Liver (tissue), 9 donors: Measurements from ENCODE around the gene PTPN23. TPM values are rescaled to one million over a fixed set of nuclear protein-coding genes. Genes with fewer than 3 reads are reported as not detected.

ENCODE experiments used
- DNase-seq: peaks from one replicate; pipeline ENCODE4 v3.0.0-alpha.2; 2017; ENCODE audit warnings: low spot score
- H3K27ac ChIP-seq, 2 donors: one replicate each; pipeline ENCODE4 v1.7.0; 2013; ENCODE audit warnings: inconsistent platforms in 2 of 2, low read length in 2 of 2, control low read depth in 1 of 2, low read depth in 1 of 2, mild to moderate bottlenecking in 1 of 2
- H3K27me3 ChIP-seq, 4 donors: one replicate each; pipeline versions ENCODE4 v1.6.1 to v1.7.0; 2013; ENCODE audit warnings: low read length in 3 of 4, inconsistent platforms in 1 of 4, mild to moderate bottlenecking in 1 of 4, moderate library complexity in 1 of 4; ENCODE audit not compliant: control insufficient read depth in 4 of 4, insufficient read depth in 4 of 4
- H3K36me3 ChIP-seq, 4 donors: one replicate each; pipeline versions ENCODE4 v1.6.1 to v1.7.0; 2013; ENCODE audit warnings: low read length in 3 of 4, mild to moderate bottlenecking in 3 of 4, low read depth in 1 of 4, moderate library complexity in 1 of 4; ENCODE audit not compliant: control insufficient read depth in 4 of 4, insufficient read depth in 3 of 4
- H3K4me1 ChIP-seq, 4 donors: one replicate each; pipeline versions ENCODE4 v1.6.1 to v1.7.0; 2013; ENCODE audit warnings: low read length in 3 of 4, mild to moderate bottlenecking in 3 of 4, moderate library complexity in 1 of 4; ENCODE audit not compliant: control insufficient read depth in 4 of 4, insufficient read depth in 4 of 4
- H3K4me3 ChIP-seq, 3 donors: one replicate each; pipeline versions ENCODE4 v1.6.1 to v1.7.0; 2013; ENCODE audit warnings: low read length in 3 of 3, control low read depth in 1 of 3, low read depth in 1 of 3, mild to moderate bottlenecking in 1 of 3
- H3K9ac ChIP-seq, 2 donors: one replicate each; pipeline ENCODE4 v1.7.0; 2013; ENCODE audit warnings: low read length in 2 of 2, mild to moderate bottlenecking in 2 of 2, moderate library complexity in 2 of 2, control low read depth in 1 of 2, low read depth in 1 of 2
- H3K9me3 ChIP-seq, 4 donors: one replicate each; pipeline versions ENCODE4 v1.6.1 to v1.7.0; 2013; ENCODE audit warnings: low read length in 3 of 4; ENCODE audit not compliant: control insufficient read depth in 4 of 4
- ATF3 ChIP-seq: IDR thresholded peaks from 2 replicates; pipeline ENCODE4 v1.6.1; 2016; ENCODE audit warnings: antibody characterized with exemption
- CTCF ChIP-seq: fragments of 150-350 bp; IDR thresholded peaks from 2 replicates; pipeline ENCODE4 v1.5.1; 2017; ENCODE audit warnings: improper control_type of control experiment, low read depth, low read length; ENCODE audit not compliant: missing input control
- EGR1 ChIP-seq, 2 donors: IDR thresholded peaks; 2 replicates each; pipeline ENCODE4 v1.6.1; 2016 to 2018; ENCODE audit warnings: antibody characterized with exemption in 2 of 2, low read depth in 2 of 2
- GABPA ChIP-seq, 2 donors: IDR thresholded peaks in 1 of 2; conservative IDR thresholded peaks in 1 of 2; 2 replicates each; pipeline ENCODE4 v1.6.1; 2016; ENCODE audit warnings: antibody characterized with exemption in 2 of 2, mild to moderate bottlenecking in 1 of 2, moderate library complexity in 1 of 2
- HNF4A ChIP-seq, 2 donors: conservative IDR thresholded peaks; 2 replicates each; pipeline ENCODE4 v1.6.1; 2016; ENCODE audit warnings: antibody characterized with exemption in 2 of 2, mild to moderate bottlenecking in 2 of 2
- JUND ChIP-seq, 2 donors: IDR thresholded peaks; 2 replicates each; pipeline ENCODE4 v1.6.1; 2016; ENCODE audit warnings: antibody characterized with exemption in 2 of 2
- MAX ChIP-seq: IDR thresholded peaks from 2 replicates; pipeline ENCODE4 v1.6.1; 2016; ENCODE audit warnings: antibody characterized with exemption
- NR2F2 ChIP-seq: IDR thresholded peaks from 2 replicates; pipeline ENCODE4 v1.6.1; 2016; ENCODE audit warnings: antibody characterized with exemption
- REST ChIP-seq: IDR thresholded peaks from 2 replicates; pipeline ENCODE4 v1.6.1; 2016; ENCODE audit warnings: antibody characterized with exemption, mild to moderate bottlenecking
- RXRA ChIP-seq, 2 donors: IDR thresholded peaks; 2 replicates each; pipeline ENCODE4 v1.6.1; 2017 to 2018; ENCODE audit warnings: antibody characterized with exemption in 2 of 2, mild to moderate bottlenecking in 1 of 2
- TAF1 ChIP-seq: conservative IDR thresholded peaks from 2 replicates; pipeline ENCODE4 v1.6.1; 2016; ENCODE audit warnings: antibody characterized with exemption, mild to moderate bottlenecking
- WGBS: extraction: QIAGEN DNeasy Blood & Tissue Kit; methylation state at CpG from one replicate; pipeline ENCODE4 v1.1.7; 2013; 5-methylcytosine and 5-hydroxymethylcytosine counted together
- polyA plus RNA-seq, 2 donors: library from polyadenylated mRNA; stranded (reverse) in 1 of 2; unstranded in 1 of 2; fragments of 200-250 nt in 1 of 2; fragments of >200 nt in 1 of 2; fragmentation: Nextera tagmentation in 1 of 2; extraction: Ambion mirVana in 1 of 2; gene quantifications; one replicate each; pipeline versions ENCODE4 v1.2.1 to v1.2.3, GENCODE V29; 2013 to 2015
- total RNA-seq, 2 donors: library from RNA; depleted of rRNA; stranded (reverse); fragments of >200 nt; gene quantifications; one replicate each; pipeline ENCODE4 v1.2.3, GENCODE V29; 2014
- donor health status: healthy.
- donor health status: healthy.
- donor health status: healthy.
- donor health status: healthy.
- donor health status: healthy.

Gene PTPN23
- total and polyA plus RNA-seq, 4 donors = 3.8 to 84.4 (median 11.5) TPM

- H3K4me3 ChIP-seq = no peak overlapping the region
- no peak for TF ChIP-seq CTCF
- no peak for TF ChIP-seq MAX
- TF ChIP-seq REST = no peak
- no peak for TF ChIP-seq GABPA (IDR thresholded peaks at IDR 0.05 in 1 of 2, conservative IDR thresholded peaks at IDR 0.05 in 1 of 2)
- H3K9me3 ChIP-seq = no peaks in the 10 kb centered on the region
- H3K4me1 ChIP-seq = peaks cover 0 to 1% (median 0%) of the 10 kb centered on the region in 4 donors
- no peak overlapping the region for H3K27ac ChIP-seq
- DNase-seq = no peak
- WGBS = 90% methylated on average over 26 of the region's 26 CpGs
- H3K36me3 ChIP-seq = peaks cover 15 to 74% (median 37%) of the 10 kb centered on the region in 4 donors
- no peak overlapping the region for H3K9ac ChIP-seq
- H3K27me3 ChIP-seq = no peaks in the 10 kb centered on the region
Measured at GRCh38 chr3:47409688-47410416, 29.0 kb downstream of the PTPN23 start.

- no peak for DNase-seq
- TF ChIP-seq CTCF (no peak), NR2F2 (no peak), ATF3 (no peak), HNF4A (conservative IDR thresholded peaks at IDR 0.05) (no peak), RXRA (IDR thresholded peaks at IDR 0.05) (no peak), JUND (IDR thresholded peaks at IDR 0.05) (no peak), EGR1 (IDR thresholded peaks at IDR 0.05; ENCODE audit: low read depth in 2 of 2) (no peak), GABPA (IDR thresholded peaks at IDR 0.05 in 1 of 2, conservative IDR thresholded peaks at IDR 0.05 in 1 of 2) (no peak), REST (no peak), TAF1 (no peak), MAX (no peak)
- Histone ChIP-seq H3K36me3 (peaks cover 19 to 79% (median 40%) of the 10 kb centered on the region in 4 donors), H3K4me3 (no peak overlapping the region), H3K9me3 (no peaks in the 10 kb centered on the region), H3K9ac (no peak overlapping the region), H3K27me3 (no peaks in the 10 kb centered on the region), H3K27ac (no peak overlapping the region), H3K4me1 (no peaks in the 10 kb centered on the region)
- 69% methylated on average over 10 of the region's 10 CpGs for WGBS
Measured at GRCh38 chr3:47410417-47410720, 29.5 kb downstream of the PTPN23 start.
